NB4 (cell line): ENCODE data around the gene GRIN2A.

ENCODE experiments used
- CTCF ChIP-seq: IDR thresholded peaks from one replicate; pipeline ENCODE4 v1.5.1; 2012; ENCODE audit warnings: low read depth, low read length
- MYC ChIP-seq: IDR thresholded peaks from 2 replicates; pipeline ENCODE4 v1.6.1; 2011; ENCODE audit warnings: low read depth, low read length
- POLR2A ChIP-seq: IDR thresholded peaks from 2 replicates; pipeline ENCODE4 v1.6.1; 2011; ENCODE audit warnings: mild to moderate bottlenecking; ENCODE audit not compliant: insufficient read length; ENCODE audit errors: extremely low read depth

DNA sequence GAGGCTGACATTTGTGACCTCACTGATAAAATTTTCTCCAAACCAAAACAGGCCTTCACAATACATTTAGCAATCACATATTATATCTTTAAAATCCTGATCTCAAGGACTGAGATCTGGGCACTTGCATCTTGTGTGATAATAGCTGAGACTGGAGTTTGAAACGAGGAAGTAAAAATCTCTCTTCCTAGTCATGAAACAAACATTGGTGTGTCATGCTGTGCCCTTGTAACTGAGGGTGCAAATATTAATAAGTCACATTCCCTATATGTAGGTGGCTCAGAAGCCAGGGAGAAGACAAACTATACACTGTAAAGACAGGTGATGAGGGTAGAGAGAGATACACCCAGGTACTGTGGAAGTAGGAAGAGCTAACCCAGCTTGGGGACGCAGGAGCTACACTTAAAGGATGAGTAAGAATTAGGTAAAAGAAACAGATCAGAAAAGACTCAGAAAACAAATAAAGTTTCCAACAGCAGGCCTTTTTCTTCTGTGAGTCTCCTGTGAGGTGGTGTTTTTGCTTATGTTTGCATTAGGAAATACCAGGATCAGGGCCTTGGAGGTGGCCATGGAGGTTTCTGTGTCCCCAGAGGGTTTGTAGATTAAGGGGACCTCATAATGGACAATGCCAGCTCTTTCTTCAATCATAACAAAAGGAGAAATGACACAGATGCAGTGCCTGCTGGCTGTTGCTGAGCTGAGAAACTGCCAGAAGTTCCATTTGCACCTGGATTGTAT lies 335.7 kb downstream of the GRIN2A start:
- TF ChIP-seq CTCF (no peak), POLR2A (no peak), MYC (no peak)
